ENCODE results near the gene UBE3C. TPM values are rescaled to one million over a fixed set of nuclear protein-coding genes. Genes with fewer than 3 reads are reported as not detected.

The UBE3C gene
- total and polyA plus RNA-seq, 2 donors (not counting 3 experiments of a cell fraction or from before 2014, with no cell fraction given), result 45.1 to 77.3 TPM

DNA sequence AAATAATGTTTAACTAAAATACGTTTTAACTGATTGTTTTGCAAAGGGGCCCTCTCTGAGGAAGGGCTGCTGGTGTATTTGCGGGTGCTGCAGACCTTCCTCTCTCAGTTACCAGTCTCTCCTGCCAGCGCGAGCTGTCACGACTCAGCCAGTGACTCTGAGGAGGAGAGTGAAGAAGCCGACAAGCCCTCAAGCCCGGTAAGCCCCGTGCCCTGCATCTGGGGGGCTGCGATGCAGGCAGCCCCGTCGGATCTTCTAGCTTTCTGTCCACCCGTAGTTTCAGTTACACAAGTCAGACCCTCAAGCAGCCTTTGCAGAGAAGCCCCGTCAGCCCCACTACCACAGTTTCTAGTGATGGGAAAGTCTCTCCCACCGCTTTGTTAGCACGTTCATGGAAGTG lies 45.1 kb downstream of the UBE3C start:
- no peak overlapping the region for H2AFZ ChIP-seq (ENCODE audit: low read depth, low read length)
- intact Hi-C loops (cut with micrococcal nuclease) (no loop called here), dilution Hi-C loops (cut with MboI; ENCODE audit: extremely low pct_ligation_motif_present, low sequenced_read_pairs) (no loop called here)
- ChIA-PET POLR2A (interaction anchor here (0.6 kb wide), 1 partner anchor 92 kb away, joined by 4 read pairs; no protein-coding TSS in a partner anchor), CTCF (no interaction called here)
- no peaks in the 10 kb centered on the region for H4K20me1 ChIP-seq (replicated peaks; ENCODE audit: control insufficient read depth, extremely low read depth, insufficient read depth, low read length)
- no peak overlapping the region for H3K4me2 ChIP-seq (ENCODE audit: insufficient read depth, low read length)
- DNase-seq (ENCODE audit: low read depth, low spot score), result no peak
- H3K27me3 ChIP-seq (ENCODE audit: control insufficient read depth in 2 of 2, insufficient read depth in 2 of 2, low read length in 2 of 2), result no peaks in the 10 kb centered on the region
- H3K9ac ChIP-seq (replicated peaks; ENCODE audit: extremely low read depth, insufficient read depth, low read length), result no peak overlapping the region
- TF ChIP-seq, protein P1, sequence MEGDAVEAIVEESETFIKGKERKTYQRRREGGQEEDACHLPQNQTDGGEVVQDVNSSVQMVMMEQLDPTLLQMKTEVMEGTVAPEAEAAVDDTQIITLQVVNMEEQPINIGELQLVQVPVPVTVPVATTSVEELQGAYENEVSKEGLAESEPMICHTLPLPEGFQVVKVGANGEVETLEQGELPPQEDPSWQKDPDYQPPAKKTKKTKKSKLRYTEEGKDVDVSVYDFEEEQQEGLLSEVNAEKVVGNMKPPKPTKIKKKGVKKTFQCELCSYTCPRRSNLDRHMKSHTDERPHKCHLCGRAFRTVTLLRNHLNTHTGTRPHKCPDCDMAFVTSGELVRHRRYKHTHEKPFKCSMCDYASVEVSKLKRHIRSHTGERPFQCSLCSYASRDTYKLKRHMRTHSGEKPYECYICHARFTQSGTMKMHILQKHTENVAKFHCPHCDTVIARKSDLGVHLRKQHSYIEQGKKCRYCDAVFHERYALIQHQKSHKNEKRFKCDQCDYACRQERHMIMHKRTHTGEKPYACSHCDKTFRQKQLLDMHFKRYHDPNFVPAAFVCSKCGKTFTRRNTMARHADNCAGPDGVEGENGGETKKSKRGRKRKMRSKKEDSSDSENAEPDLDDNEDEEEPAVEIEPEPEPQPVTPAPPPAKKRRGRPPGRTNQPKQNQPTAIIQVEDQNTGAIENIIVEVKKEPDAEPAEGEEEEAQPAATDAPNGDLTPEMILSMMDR (IDR thresholded peaks at IDR 0.05; ENCODE audit: extremely low read depth in 1 of 2, insufficient read depth in 1 of 2, low read depth in 1 of 2, low read length in 2 of 2), result no peak
- TF ChIP-seq POLR2A (IDR thresholded peaks at IDR 0.05; ENCODE audit: low read depth, low read length) (no peak), MYC (IDR thresholded peaks at IDR 0.05; ENCODE audit: low read depth, low read length) (no peak), GATA2 (IDR thresholded peaks at IDR 0.05; ENCODE audit: insufficient read depth, insufficient read length, low read depth, low read length) (no peak), EZH2 (IDR thresholded peaks at IDR 0.05; ENCODE audit: borderline replicate concordance, low read depth, low read length, severe bottlenecking) (no peak), FOS (IDR thresholded peaks at IDR 0.05; ENCODE audit: borderline replicate concordance, insufficient read depth, low read length) (no peak), JUN (IDR thresholded peaks at IDR 0.05; ENCODE audit: borderline replicate concordance, insufficient read depth, insufficient read length, low read depth) (no peak), POLR2AphosphoS5 (IDR thresholded peaks at IDR 0.05; ENCODE audit: insufficient read depth, low read depth, low read length) (no peak)
- TF ChIP-seq, protein P2, sequence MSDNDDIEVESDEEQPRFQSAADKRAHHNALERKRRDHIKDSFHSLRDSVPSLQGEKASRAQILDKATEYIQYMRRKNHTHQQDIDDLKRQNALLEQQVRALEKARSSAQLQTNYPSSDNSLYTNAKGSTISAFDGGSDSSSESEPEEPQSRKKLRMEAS (IDR thresholded peaks at IDR 0.05; ENCODE audit: insufficient read depth, insufficient read length), result no peak
- H3K4me1 ChIP-seq (ENCODE audit: control insufficient read depth, extremely low read depth, insufficient read depth, low read length), result no peaks in the 10 kb centered on the region
- no peak for FAIRE-seq
- H3K4me3 ChIP-seq (replicated peaks in 1 of 3; ENCODE audit: insufficient read depth in 1 of 3, low read depth in 1 of 3, low read length in 3 of 3), result no peak overlapping the region
- no peak overlapping the region for H3K27ac ChIP-seq (ENCODE audit: insufficient read depth, low read depth, low read length)
- BruUV-seq (replicated peaks), result no TSS peak
- H3K9me1 ChIP-seq (replicated peaks; ENCODE audit: control insufficient read depth, extremely low read depth, insufficient read depth, low read length), result no peaks in the 10 kb centered on the region
- H3K79me2 ChIP-seq (ENCODE audit: control insufficient read depth, insufficient read depth, low read length), result peaks cover 1% of the 10 kb centered on the region
- peaks cover 17 to 36% of the 10 kb centered on the region in 2 experiments for H3K36me3 ChIP-seq (ENCODE audit: control insufficient read depth in 2 of 2, extremely low read depth in 1 of 2, insufficient read depth in 2 of 2, low read length in 2 of 2)
- no peaks in the 10 kb centered on the region for H3K9me3 ChIP-seq (replicated peaks; ENCODE audit: control insufficient read depth, insufficient read depth, low read length)

Data from endothelial cell of umbilical vein (primary cell).